ENCODE measurements around the gene CORIN. TPM values are rescaled to one million over a fixed set of nuclear protein-coding genes. Genes with fewer than 3 reads are reported as not detected.
"Not testable (repeated sequence)": the region's sequence is repeated elsewhere in the genome, so short reads cannot be mapped to it uniquely, and the experiment has no call there.

Gene CORIN
- total RNA-seq, 2 experiments from 2014 or later: 0.22 TPM; not detected in 1

- no peak overlapping the region for H3K27ac Mint-ChIP-seq
- no peak overlapping the region for H3K4me3 Mint-ChIP-seq
- ChIA-PET POLR2A (no interaction called here), CTCF (no interaction called here)
- no peaks in the 10 kb centered on the region for H3K9me3 Mint-ChIP-seq
- H3K36me3 Mint-ChIP-seq (ENCODE audit: low read depth): no peaks in the 10 kb centered on the region
- H3K4me1 Mint-ChIP-seq: no peaks in the 10 kb centered on the region
- peaks cover 26% of the 10 kb centered on the region for H3K27me3 Mint-ChIP-seq
- no peak for DNase-seq
These were observed 115.8 kb downstream of the CORIN start for GRCh38 chr4:47721892-47722575.

- H3K27me3 Mint-ChIP-seq: peaks cover 26% of the 10 kb centered on the region
- H3K4me3 Mint-ChIP-seq: no peak overlapping the region
- POLR2A ChIA-PET: no interaction called here
These were observed 116.4 kb downstream of the CORIN start for GRCh38 chr4:47721485-47721884.

DNA sequence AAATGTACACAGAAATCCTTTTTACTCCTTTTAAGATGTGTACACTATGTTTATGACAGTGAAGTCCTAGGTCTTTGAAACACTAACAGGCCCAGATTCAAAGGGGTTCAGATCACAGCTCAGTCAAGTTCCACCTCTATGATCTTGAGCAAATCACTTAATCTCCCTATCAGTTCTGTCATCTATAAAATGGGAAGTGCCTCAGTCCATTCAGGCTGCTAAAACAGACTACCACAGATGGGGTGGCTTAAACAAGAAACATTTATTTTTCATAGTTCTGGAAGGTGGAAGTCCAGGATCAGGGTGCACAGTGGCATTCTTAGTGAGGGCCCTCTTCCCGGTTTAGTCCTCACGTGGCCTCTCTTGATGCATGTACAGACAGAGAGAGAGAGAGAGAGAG, 117.1 kb downstream of the CORIN start:
- POLR2A ChIA-PET: no interaction called here
- Mint-ChIP-seq H3K4me3 (no peak overlapping the region), H3K4me1 (no peaks in the 10 kb centered on the region), H3K27ac (no peak overlapping the region), H3K9me3 (no peaks in the 10 kb centered on the region), H3K36me3 (ENCODE audit: low read depth) (no peaks in the 10 kb centered on the region), H3K27me3 (peaks cover 29% of the 10 kb centered on the region)
- no peak for DNase-seq
- CTCF ChIA-PET: no interaction called here

More at GRCh38 chr4:47721485-47721884, 116.4 kb downstream of the CORIN start:
- H3K9me3 Mint-ChIP-seq: no peaks in the 10 kb centered on the region
- H3K36me3 Mint-ChIP-seq (ENCODE audit: low read depth): no peaks in the 10 kb centered on the region
- DNase-seq: no peak
- no peak overlapping the region for H3K27ac Mint-ChIP-seq
- H3K4me1 Mint-ChIP-seq: no peaks in the 10 kb centered on the region
- CTCF ChIA-PET: no interaction called here

GRCh38 chr4:47719576-47719975, 118.3 kb downstream of the CORIN start:
- H3K4me1 Mint-ChIP-seq: no peaks in the 10 kb centered on the region
- H3K4me3 Mint-ChIP-seq: no peak overlapping the region
- POLR2A ChIA-PET: no interaction called here
- H3K27me3 Mint-ChIP-seq: peaks cover 35% of the 10 kb centered on the region
- no peak for DNase-seq
- no peaks in the 10 kb centered on the region for H3K9me3 Mint-ChIP-seq
- H3K36me3 Mint-ChIP-seq (ENCODE audit: low read depth): no peaks in the 10 kb centered on the region
- no peak overlapping the region for H3K27ac Mint-ChIP-seq
- CTCF ChIA-PET: no interaction called here

DNA sequence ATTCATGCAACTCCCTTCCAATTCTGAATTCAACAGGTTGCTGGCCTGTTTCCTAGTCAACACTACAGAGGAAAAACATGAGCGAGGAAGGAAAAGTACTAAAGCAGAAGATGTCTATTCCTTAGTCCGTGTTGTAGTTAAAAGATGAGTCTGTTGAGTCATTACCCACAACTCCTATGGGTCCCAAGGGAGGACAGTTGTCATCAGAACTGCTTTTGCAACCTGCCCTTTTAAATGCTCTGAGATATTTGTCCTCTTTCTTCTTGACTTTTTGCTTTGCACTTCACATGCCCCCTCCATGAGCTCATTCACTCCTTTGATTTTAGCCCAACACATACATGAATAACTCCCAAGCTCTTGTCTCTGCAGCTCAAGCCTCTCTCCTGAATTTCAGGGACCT, 119.2 kb downstream of the CORIN start:
- POLR2A ChIA-PET: no interaction called here
- Mint-ChIP-seq H3K9me3 (no peaks in the 10 kb centered on the region), H3K4me3 (no peak overlapping the region), H3K27ac (no peak overlapping the region), H3K27me3 (peaks cover 38% of the 10 kb centered on the region), H3K36me3 (ENCODE audit: low read depth) (no peaks in the 10 kb centered on the region), H3K4me1 (no peaks in the 10 kb centered on the region)
- CTCF ChIA-PET: no interaction called here
- no peak for DNase-seq

- DNase-seq: no peak
- Mint-ChIP-seq H3K36me3 (ENCODE audit: low read depth) (no peaks in the 10 kb centered on the region), H3K4me3 (no peak overlapping the region), H3K9me3 (no peaks in the 10 kb centered on the region), H3K27ac (no peak overlapping the region), H3K27me3 (peaks cover 46% of the 10 kb centered on the region), H3K4me1 (no peaks in the 10 kb centered on the region)
- POLR2A ChIA-PET: no interaction called here
- CTCF ChIA-PET: no interaction called here
These were observed 120.7 kb downstream of the CORIN start for GRCh38 chr4:47717188-47717587.

GRCh38 chr4:47715716-47716416, 122.0 kb downstream of the CORIN start:
- Mint-ChIP-seq H3K27ac (no peak overlapping the region), H3K36me3 (ENCODE audit: low read depth) (no peaks in the 10 kb centered on the region), H3K4me3 (no peak overlapping the region), H3K9me3 (no peaks in the 10 kb centered on the region), H3K27me3 (peaks cover 48% of the 10 kb centered on the region), H3K4me1 (no peaks in the 10 kb centered on the region)
- no peak for DNase-seq
- POLR2A ChIA-PET: no interaction called here
- CTCF ChIA-PET: interaction anchor here (0.6 to 0.7 kb wide), 2 partner anchors 22 to 1815 kb away, joined by 3 read pairs; no protein-coding TSS in a partner anchor

- Mint-ChIP-seq H3K27me3 (peaks cover 48% of the 10 kb centered on the region), H3K4me3 (no peak overlapping the region), H3K27ac (no peak overlapping the region), H3K9me3 (no peaks in the 10 kb centered on the region), H3K4me1 (no peaks in the 10 kb centered on the region), H3K36me3 (ENCODE audit: low read depth) (no peaks in the 10 kb centered on the region)
- DNase-seq: no peak
- ChIA-PET POLR2A (no interaction called here), CTCF (no interaction called here)
These were observed 123.6 kb downstream of the CORIN start for GRCh38 chr4:47714269-47714668.

DNA sequence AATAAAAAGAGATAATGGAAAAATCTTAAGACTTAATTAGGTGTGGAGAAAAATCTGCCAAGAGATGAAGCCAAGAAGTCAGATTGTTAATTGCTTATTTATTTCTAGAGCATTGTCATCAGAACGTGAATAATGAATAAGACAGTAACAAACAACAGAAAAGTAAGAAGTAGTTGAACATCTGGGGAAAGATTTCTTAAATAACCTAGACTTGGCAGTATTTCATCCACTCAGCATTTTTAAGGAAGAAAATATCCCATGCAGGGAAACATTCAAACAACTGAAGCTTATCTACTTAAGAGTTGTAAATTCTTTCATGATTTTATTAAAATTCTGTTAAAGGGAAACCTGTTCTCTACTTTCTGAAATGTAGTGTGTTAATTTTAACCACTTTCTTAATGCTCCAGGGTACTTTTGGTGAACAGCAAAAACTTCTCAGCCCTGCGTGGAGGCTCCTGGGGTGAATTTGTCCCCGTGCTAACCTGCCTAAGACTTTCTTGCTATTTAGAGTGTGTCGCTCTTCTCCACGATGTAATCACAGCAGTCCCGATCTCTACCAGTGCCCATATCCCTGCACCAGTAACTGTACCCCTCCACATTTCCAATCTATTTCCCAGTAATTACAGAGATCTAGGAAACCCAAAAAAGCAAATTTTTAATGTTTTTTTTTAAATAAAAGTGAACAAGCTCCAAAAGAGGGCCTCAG, 124.6 kb downstream of the CORIN start:
- no peaks in the 10 kb centered on the region for H3K36me3 Mint-ChIP-seq (ENCODE audit: low read depth)
- H3K27me3 Mint-ChIP-seq: peaks cover 43% of the 10 kb centered on the region
- CTCF ChIA-PET: no interaction called here
- no peak overlapping the region for H3K4me3 Mint-ChIP-seq
- no peak overlapping the region for H3K27ac Mint-ChIP-seq
- no peak for DNase-seq
- H3K4me1 Mint-ChIP-seq: no peaks in the 10 kb centered on the region
- no peaks in the 10 kb centered on the region for H3K9me3 Mint-ChIP-seq
- POLR2A ChIA-PET: no interaction called here

DNA sequence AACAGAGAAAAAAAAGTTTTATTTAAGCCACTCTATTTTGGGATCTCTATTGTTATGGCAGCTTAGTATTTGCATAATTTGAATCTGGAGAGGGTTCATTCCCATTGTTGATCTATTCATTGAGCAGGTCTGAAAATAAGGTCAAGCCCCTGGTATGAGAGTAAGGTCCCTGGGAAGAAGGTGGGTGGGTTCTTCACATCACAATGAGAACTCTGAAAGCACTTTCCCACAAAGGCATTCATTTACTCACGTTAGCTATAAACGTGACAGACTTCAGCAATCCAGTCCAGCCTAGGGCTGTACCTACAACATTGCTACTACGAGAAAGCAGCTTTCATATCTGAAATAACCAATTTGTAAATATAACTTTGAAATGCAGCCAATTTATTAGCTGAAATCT, 126.2 kb downstream of the CORIN start:
- POLR2A ChIA-PET: no interaction called here
- CTCF ChIA-PET: no interaction called here
- Mint-ChIP-seq H3K36me3 (ENCODE audit: low read depth) (no peaks in the 10 kb centered on the region), H3K9me3 (no peaks in the 10 kb centered on the region), H3K27ac (no peak overlapping the region), H3K4me1 (no peaks in the 10 kb centered on the region), H3K27me3 (peaks cover 36% of the 10 kb centered on the region), H3K4me3 (no peak overlapping the region)
- DNase-seq: no peak

GRCh38 chr4:47711183-47711582, 126.7 kb downstream of the CORIN start:
- H3K4me1 Mint-ChIP-seq: no peaks in the 10 kb centered on the region
- H3K27ac Mint-ChIP-seq: no peak overlapping the region
- H3K9me3 Mint-ChIP-seq: no peaks in the 10 kb centered on the region
- no peak for DNase-seq
- ChIA-PET POLR2A (no interaction called here), CTCF (no interaction called here)
- no peak overlapping the region for H3K4me3 Mint-ChIP-seq
- no peaks in the 10 kb centered on the region for H3K36me3 Mint-ChIP-seq (ENCODE audit: low read depth)
- peaks cover 36% of the 10 kb centered on the region for H3K27me3 Mint-ChIP-seq

DNA sequence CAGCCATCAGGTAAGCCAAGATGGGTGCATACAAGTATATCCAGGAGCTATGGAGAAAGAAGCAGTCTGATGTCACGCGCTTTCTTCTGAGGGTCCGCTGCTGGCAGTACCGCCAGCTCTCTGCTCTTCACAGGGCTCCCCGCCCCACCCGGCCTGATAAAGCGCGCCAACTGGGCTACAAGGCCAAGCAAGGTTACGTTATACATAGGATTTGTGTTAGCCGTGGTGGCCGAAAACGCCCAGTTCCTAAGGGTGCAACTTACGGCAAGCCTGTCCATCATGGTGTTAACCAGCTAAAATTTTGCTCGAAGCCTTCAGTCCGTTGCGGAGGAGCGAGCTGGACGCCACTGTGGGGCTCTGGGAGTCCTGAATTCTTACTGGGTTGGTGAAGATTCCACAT, 131.5 kb downstream of the CORIN start:
- H3K27me3 Mint-ChIP-seq: peaks cover 22% of the 10 kb centered on the region
- POLR2A ChIA-PET; DNase-seq; H3K4me1 Mint-ChIP-seq; H3K4me3 Mint-ChIP-seq; H3K36me3 Mint-ChIP-seq (ENCODE audit: low read depth); H3K27ac Mint-ChIP-seq; H3K9me3 Mint-ChIP-seq; CTCF ChIA-PET: not testable (repeated sequence)

DNA sequence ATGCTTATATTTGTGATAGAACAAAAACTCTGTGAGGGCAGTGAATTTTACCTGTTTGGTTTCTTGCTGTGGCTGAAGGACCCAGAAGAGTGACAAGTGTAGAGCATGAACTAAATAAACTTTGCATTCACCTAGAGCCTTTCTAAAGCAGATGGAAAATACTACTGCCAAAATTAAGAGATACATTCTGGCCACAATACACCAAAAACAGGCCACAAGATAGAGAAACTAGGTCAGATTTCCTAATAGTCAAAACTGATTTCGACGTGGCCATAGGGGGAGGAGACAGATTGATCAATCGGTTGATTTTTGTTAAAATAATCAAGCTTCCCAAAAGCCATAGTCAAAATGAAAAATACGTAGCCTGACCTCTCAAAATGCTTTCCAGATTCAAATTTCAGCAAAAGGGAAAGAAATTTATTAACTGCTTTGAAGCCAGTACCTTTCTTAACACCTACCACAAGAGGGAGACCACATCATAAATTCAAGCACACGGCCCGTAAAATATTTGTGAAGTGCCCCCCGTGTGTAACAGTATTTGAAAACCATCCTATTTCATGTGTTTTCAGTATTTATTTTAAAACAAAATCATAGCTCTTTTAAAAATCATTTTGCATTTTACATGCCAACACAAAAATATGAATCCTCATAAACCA, 132.4 kb downstream of the CORIN start:
- Mint-ChIP-seq H3K27ac (no peak overlapping the region), H3K4me1 (no peaks in the 10 kb centered on the region), H3K27me3 (peaks cover 26% of the 10 kb centered on the region), H3K4me3 (no peak overlapping the region), H3K9me3 (no peaks in the 10 kb centered on the region), H3K36me3 (ENCODE audit: low read depth) (no peaks in the 10 kb centered on the region)
- CTCF ChIA-PET: interaction anchor here (1.0 kb wide), 1 partner anchor 134 kb away, joined by 3 read pairs; no protein-coding TSS in a partner anchor
- POLR2A ChIA-PET: no interaction called here
- no peak for DNase-seq
